Smooth muscle cell of the brain vasculature (primary cell): ENCODE data around the gene FTCDNL1.

Experiments used
- DNase-seq: peaks from one replicate; pipeline ENCODE4 v3.0.0-alpha.2; 2012; ENCODE audit warnings: low read depth, low spot score

The FTCDNL1 gene

DNA sequence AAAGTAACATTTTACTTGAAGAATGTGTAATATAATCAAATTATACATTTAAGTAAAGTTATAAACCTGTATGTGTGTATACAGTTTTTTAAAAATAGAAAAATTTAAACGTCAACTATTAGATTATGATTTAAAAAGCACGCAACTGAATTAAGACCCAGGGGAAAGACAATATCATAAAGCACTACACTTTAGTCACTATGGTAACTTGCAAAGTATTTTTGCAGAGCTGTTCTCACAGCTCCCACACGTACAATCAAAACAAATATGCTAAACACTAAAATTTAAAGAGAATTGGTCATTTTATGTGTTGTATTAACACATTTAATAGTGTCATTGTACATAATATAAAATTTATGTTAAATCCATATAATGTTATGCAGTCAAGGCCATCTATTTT, 59.7 kb downstream of the FTCDNL1 start:
- DNase-seq, result no peak

DNA sequence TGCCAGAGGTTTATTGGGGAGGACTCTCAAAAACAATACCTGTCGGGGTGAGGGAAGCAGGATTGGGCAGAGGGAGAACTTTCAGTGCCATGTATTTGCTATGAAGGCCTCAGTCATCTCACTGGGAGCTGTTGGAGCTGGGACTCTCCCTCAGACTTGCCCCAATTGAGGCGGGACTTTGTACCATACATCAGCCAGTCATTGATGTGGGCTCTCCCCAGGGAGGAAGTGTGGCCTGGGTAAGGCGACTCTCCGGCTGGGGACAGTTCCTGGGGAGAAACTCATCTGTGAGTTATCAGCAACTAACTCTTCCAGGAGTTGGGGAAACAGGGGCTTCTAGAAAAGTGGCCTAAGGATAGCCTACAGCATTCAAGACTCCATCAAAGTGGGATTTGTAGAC, 66.5 kb downstream of the FTCDNL1 start:
- no peak for DNase-seq

DNA sequence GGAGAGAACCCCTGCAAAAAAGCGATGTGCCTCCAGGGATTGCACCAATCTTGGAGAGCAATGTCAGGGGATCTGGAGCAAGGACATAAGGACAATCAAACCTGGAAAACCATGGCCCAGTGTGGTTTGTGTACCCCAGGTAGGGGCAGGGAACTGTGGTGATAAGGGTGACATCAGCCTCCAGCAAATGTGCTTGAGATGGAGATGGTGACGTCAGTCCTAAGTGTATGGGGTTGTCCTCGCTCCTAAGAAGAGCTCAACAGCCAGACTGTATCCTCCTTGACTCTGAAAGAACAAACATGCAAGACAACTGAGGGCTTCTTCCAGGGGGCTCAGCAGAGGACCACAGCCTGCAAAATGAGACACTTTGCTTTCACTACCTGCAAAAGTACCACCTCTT, 71.4 kb downstream of the FTCDNL1 start:
- no peak for DNase-seq

DNA sequence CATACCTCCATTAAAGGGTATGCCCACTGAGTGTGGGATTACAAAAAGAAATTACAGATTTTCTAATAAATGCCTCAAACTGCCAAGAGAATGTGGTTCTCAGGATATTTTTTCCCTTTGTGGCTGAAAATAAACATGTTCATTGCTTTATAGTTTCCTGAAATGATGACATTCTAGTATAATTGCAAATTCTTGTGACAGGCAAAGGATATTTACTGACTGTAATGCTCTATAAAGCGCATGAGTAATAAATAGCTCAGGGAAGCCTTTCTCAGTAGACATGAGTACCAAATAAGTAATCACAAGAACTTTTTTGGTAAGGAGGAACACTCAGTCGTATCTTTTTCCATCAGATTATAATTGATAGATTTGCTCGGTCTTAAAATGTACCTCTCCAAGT, 72.3 kb downstream of the FTCDNL1 start:
- DNase-seq, result no peak

DNA sequence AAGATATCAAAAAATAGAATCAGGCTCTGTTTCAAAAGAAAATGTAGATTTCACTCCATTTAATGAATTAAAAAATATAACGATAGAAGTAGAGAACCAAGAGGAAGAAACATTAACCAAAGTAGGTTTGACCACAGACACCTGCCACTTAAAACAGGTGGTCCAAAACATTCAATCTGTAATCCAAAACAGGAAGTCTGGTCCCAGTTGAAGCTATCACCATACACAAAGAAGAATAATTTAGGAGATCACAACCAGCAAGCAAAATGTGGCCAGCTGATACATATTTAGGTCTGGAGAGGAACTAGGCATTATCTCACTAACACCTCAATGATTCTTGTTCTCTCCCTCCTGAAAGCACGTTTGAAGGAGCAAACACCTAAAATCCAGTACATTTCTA, 73.1 kb downstream of the FTCDNL1 start:
- no peak for DNase-seq

DNA sequence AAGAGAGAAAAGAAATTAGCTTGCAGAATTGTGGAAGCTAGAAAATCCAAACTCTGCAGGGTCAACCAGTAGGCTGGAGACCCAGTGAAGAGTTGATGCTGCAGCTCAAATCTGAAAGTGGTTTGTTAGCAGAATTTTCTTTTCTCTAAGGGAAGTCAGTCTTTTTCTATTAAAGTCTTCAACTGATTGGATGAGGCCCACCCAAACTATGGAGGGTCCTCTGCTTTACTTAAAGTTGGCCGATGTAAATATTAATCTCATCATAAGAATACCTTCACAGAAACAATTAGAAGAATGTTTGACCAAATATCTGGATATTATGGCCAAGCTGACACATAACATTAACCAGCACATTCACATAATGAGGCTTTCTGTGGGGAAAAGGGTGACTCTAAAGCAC, 73.7 kb downstream of the FTCDNL1 start:
- DNase-seq, result no peak

DNA sequence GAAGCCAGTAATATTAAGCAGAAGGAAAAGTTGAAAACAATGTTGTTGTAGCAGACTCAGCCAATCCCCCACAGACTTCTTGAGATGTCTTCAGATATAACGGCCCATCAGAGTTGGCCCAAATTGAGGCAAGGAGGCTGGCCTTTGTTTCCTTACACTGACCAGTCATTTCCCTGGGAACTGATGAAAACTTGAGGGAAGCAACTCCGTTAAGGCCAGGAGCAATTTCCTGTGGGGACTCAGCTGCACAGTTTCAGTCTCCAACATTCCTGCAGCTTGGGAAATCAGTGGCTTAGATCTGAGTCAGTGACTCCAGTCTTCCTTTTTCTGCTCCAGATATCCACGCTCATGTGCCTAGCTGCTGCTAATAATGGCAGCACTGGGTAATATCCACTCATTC, 75.7 kb downstream of the FTCDNL1 start:
- DNase-seq, result no peak

DNA sequence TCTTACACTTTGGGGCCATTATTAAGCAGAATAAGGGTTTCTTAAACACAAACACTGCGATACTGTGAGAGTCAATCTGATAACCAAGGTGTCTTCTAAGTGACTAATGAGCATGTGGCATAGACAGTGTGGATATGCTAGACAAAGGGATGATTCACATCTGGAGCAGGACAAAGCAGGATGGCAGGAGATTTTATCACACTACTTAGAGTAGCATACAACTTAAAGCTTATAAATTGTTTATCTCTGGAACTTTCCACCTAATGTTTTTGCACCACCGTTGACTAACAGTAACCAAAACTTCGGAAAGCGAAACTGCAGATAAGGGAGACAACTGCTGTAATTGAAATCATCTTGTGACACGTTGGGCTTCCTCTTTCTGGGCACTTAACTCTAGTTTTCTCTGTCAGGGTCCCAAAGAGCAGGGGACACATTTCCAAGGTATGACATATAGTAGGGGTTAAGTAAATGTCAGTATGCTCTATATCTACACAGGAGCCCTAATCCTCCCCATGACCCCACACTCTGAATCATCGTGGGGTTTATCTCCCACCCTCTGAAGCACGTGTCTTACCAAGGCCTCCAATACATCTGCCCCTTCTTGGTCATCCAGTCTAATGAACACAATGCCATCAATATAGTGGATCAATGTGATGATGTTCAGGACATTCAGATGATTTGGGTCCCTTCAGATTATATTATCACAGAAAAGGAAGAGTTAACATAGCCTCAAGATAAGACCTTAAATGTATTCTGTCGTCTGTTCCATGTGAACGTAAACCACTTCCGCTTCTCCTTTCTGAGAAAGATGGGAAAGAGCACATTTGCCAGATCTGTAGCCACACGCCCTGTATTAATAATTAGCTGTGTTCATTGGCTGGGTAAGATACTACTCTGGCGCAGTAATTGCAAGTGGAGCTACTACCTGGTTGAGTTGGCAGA, 78.7 kb downstream of the FTCDNL1 start:
- DNase-seq, result no peak

DNA sequence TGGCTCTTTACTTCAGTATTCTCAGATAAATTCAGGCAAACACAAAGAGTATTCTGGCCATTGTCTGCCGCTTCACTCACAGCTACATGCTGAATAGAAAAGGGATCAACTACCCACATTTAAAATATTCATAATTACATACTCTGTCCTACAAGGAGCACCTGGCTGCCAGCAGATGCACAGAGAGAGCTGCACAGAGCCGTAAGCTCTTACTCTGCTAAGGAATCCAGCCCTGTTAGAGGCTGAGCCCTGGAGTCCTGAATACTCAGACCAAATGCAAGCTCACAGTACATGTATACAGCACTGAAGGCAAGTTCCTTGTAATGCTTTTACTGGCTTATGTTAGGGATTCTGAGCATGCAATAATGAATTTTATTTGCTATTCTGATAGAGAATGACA, 80.3 kb downstream of the FTCDNL1 start:
- no peak for DNase-seq

DNA sequence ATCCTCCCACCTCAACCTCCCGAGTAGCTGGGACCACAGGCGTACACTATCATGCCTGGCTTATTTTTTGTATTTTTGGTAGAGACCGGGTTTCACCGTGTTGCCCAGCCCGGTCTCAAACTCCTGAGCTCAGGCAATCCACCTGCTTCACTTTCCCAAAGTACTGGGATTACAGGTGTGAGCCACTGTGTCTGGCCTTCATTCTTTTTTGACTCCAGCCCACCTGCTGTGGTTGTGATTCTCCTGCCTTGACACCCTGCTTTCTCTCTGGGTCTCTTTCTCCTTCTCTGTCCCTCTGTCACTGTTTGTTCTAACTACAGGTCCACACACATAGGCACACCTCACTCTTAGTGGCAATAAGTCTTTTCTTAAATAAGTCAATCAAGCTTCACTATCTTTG, 85.3 kb downstream of the FTCDNL1 start:
- DNase-seq, result no peak

DNA sequence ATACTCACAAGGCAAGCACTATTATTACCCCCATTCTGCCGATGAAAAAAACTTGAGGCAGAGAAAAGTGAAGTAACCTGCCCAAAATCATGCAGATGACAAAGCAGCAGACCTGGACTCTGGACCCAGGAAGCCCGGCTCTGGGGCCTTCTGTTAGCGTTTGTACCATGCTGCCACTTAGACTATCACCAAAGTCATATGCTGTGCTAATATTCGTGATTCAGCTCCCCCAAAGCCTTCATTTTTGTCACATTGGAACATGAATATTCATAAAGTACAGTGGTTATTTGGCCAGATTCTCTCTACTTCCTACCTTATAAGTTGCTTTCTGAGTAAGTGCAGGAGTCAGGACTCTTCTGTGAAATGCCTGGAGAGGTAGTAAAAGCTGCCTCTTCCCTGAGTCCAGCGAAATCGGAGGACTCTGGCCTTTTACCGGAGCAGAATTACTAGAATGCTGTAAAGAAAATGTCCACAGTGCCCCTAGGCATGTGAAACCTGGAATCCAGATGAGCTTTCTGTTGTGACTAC, 86.7 kb downstream of the FTCDNL1 start:
- no peak for DNase-seq

DNA sequence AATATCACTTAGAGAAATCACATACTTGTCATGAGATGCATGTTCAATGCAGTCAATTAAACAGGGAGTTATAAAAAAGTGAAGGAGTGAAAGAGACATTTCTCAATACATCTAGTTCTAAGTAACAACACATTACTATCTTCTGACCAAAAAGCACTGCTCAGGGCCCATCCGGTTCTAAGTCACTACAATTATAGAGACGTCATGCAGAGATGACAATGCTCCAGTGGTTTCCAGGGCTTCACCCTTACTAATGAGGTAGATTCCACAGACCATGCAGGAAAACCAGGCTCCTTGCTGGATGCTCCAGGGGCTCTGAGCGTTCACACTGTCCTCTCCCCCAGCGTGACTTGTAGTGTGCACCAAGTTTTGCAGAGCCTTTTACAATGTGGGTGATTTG, 88.0 kb downstream of the FTCDNL1 start:
- no peak for DNase-seq

DNA sequence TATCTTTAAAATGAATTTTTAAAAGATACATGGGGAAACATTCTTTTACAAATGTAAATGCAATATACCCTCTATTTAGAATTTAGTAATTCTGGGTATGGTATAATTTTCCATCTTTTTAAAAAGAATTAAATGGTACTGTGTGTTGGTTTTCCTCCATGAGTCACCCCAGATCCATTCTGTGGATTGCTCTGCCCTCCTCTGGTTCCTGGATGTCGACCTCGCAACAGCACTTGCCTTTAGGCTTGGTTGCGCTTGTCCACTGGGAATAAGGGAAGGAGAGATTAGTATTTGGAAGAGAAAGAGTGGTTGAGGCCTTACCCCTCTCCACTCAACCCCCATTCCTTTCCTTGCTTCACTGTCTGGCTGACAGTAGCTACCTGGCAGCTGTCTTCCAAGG, 90.4 kb downstream of the FTCDNL1 start:
- no peak for DNase-seq

DNA sequence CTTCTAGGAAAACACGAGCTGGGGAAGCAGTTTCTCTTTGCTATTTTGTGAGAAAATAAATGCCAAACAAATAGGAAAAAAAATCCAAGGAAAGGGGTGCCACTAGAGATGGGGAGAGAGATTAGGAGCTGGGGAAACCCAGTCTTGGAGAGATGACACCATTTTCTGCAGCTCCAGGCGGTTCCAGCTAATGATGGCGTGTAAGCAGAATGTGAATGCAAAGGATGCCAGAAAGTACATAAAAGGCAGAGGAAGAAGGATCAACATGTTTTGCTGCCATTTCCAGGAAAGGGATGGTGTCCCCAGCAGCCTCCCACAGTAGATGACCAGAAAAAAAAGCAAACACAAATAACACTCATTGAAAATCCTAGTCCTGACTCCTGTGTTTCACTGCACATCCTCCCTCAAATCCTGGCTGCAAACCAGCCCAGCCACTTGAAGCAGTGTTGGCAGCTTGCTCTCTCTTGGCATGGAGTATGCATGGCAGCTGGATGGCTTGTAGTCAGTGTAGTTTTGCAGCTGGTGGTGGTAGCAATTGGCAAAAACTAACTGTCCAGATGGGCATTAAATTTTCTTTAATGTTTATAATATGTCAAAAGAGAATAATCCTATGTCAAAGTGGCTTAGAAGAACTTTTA, 93.6 kb downstream of the FTCDNL1 start:
- DNase-seq, result no peak

DNA sequence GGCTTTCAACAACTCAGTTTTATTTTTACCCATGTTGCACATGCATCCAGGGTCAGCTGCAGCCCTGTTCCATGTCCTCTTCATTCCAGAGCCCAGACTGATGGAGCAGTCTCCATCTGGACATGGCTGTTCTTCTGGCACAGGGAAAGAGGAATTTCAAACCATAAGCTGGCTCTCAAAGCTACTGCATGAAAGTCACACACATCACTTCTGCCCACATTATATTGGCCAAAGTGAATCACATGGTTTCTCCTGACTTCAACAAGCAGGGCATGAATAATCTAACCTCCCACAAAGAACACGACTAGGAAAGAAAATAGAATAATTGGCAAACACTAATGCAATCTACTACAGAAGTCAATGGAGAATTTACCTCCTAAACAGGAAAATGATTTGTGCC, 94.2 kb downstream of the FTCDNL1 start:
- no peak for DNase-seq

DNA sequence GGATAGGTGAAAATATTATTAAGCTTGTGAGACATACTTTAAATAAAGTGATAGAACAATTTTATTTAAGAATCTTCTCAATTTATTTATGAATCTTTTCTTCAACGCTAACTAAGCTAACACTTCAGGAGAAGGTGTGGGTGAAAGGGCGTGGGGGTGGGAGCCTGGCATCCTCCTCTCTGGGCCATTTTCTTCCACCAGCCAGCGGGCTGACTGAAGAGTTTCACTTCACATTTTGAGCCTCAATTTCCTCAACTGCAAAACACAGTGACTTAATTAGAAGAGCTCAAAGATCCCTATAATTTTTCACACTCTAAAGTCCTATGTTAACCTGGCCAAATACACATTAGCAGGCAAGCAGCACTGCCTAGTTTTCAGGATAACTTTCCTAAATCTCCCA, 94.8 kb downstream of the FTCDNL1 start:
- no peak for DNase-seq

DNA sequence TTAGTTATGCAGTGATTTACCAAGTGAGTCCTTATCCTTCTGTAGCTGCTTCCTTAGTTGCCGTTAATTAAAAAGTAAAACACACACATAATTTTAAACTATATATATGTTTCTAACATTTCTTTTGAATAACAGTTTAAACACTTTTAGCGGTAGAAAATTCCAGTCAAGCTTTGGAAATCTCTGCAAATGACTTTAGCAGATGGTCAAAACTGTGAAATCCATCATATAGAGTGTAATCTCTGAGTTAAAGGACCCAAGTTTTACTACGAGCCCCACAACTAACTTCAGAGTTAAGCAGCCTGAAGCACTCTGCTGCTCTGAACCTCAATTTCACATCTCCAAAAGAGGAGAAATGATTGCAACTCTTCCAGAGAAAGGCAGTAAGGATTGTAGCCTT, 96.2 kb downstream of the FTCDNL1 start:
- no peak for DNase-seq

DNA sequence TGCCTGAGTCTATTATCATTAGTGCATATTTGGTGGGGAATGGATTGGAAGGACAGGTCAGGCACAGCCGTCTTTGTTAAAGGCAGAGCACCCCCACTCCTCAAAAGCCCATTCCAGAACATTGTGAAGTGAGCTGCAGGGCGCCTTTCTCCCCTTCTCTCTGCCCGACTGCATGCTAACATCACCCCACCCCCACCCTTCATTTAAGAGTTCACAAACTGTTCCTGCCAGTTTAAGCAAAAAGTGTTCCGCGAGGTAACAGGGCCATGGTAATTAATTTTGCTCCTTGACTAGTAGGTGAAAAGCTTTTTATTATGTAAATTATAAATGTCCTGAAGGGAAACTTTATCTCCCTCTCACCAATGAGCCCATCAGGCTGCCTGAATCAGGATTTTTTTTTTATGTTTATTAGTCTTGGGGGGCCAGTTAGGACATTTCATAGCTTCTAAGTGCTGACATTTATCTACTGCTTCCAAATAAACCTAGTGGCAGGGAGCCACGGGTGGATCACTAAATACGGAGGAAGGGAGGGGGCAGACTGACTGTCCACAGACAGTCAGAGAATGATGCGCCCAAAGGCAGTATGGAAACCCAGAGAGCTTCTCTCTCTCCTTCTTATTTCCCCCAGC, 99.4 kb downstream of the FTCDNL1 start:
- no peak for DNase-seq

DNA sequence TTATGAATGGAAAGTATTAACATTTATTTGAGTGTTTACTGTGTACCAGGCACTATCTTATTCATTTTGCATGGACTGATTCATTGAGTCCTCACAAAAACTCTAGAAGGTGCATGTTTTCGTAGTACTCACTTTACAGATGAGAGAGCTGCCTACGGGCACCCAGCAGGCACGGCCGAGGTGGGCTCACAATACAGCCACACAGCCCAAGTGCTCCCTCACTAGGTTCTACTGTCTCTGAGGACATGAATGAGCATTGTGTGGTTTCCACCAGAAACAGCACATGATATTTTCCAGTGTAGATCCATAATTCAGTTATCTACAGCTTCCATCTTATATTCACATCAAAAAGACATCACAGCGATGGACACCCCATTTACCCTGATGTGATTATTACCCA, 101.4 kb downstream of the FTCDNL1 start:
- DNase-seq, result no peak

DNA sequence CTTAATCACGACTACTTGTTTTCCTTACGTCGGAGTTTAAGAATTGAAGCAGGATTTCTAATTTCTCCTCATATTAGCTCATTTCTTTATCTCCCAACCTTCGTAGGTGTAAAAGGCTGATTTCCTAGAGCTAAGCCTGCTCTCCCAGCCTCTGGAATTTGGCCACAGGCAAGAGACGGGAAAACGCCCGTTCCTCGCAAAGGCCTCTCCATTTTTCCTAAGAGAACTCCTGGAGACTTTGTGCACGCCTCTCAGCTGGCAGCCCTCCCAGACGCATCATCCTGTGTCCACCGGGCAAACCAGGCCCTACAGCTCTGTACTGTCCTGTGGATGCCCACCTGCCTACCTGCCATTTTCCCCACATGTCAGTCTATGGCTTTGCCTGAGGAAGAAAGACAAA, 106.3 kb downstream of the FTCDNL1 start:
- no peak for DNase-seq

DNA sequence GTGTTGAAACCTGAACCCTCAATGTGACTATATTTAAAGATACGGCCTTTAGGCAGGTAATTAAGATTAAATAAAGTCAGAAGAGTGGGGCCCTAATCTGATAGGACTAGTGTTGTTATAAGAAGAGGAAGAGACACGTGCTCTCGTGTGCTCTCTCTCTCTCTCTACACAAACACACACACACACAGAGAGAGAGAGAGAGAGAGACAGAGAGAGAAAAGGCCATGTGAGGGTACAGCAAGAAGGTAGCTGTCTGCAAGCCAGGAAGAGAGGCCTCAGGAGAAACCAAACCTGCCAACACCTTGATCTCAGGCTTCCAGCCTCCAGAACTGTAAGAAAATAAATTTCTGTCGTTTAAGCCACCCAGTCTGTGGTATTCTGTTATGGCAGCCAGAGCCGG, 106.7 kb downstream of the FTCDNL1 start:
- no peak for DNase-seq

DNA sequence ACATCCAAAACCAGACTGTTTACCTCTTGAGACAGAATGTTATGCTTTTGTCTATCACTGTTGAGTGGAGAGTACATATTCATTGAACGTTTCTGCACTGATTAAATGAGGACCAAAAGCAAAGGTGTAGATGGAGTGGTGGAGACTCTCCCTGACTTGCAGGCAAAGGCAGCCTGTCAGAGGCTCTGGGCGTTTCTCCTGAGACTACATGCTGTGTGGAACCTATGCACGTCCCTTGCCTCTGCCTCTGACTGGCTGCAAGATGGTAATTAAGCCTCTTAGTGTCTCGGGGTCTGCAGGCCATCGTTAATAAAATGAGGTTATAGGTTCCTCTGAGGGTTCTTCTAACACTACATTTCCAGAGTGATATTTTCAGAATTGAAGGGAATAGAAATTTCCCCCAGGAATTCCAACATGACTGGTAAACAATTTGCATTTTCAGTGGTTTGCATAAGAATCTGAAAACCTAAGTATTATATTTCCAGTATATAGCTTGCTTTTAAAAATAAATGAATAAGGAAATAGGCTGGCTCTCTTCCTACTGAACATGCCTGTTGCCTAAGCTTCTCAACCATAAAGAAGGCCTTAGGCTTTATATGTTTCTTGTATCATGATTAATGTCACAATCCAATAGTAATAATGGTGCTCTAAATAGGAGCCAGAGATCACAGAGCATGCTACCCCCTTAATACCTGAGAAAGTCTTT, 107.4 kb downstream of the FTCDNL1 start:
- DNase-seq, result no peak
